PC-3 (cell line): ENCODE measurements around the gene ITPKC. TPM values are rescaled to one million over a fixed set of nuclear protein-coding genes. Genes with fewer than 3 reads are reported as not detected.

ENCODE experiments used
- ATAC-seq: fragments of 200-7000 bp; cut with Tn5 transposase; 2 replicates; pipeline ENCODE4 v1.9.1; 2020; ENCODE audit warnings: mild to moderate bottlenecking, moderate library complexity
- BruUV-seq: library from RNA; stranded (reverse); fragments of 400-500 nt; replicated peaks from 2 replicates; lab custom pipeline; 2021; lab: Mats Ljungman, UMichigan
- CTCF ChIA-PET: fragments of 300-600 bp; sonication (Branson Sonifier 250); formaldehyde crosslinking; loops from one replicate; lab custom pipeline; 2022; ENCODE audit warnings: antibody characterized with exemption; lab: Charles Lee
- POLR2A ChIA-PET: fragments of 300-600 bp; sonication (Branson Sonifier 250); formaldehyde crosslinking; loops from one replicate; lab custom pipeline; 2022; ENCODE audit warnings: antibody characterized with exemption; ENCODE audit not compliant: unreplicated experiment; lab: Charles Lee
- DNase-seq: peaks from one replicate; pipeline ENCODE4 v3.0.0-alpha.2; 2015
- H2AFZ ChIP-seq: fragments of 300-600 bp; sonication (generic); 2 replicates; pipeline ENCODE4 v1.6.0; 2016; ENCODE audit warnings: antibody characterized with exemption, low read length
- H3F3A ChIP-seq: fragments of 300-600 bp; sonication (generic); one replicate; pipeline ENCODE4 v1.6.0; 2017; ENCODE audit warnings: antibody characterized with exemption, low read length, control low read depth, mild to moderate bottlenecking; ENCODE audit not compliant: unreplicated experiment
- H3K27ac ChIP-seq: fragments of 300-600 bp; sonication (generic); 2 replicates; pipeline ENCODE4 v1.5.1; 2016; ENCODE audit warnings: mild to moderate bottlenecking, low read length
- H3K27me3 ChIP-seq: fragments of 300-600 bp; sonication (generic); 2 replicates; pipeline ENCODE4 v1.6.1; 2016; ENCODE audit warnings: low read length, mixed read lengths
- H3K36me3 ChIP-seq: fragments of 300-600 bp; sonication (generic); 2 replicates; pipeline ENCODE4 v1.6.1; 2016; ENCODE audit warnings: low read depth, mixed run types, low read length, mixed read lengths
- H3K4me1 ChIP-seq: fragments of 300-600 bp; sonication (generic); 2 replicates; pipeline ENCODE4 v1.5.1; 2016; ENCODE audit warnings: low read length; ENCODE audit not compliant: insufficient read depth
- H3K4me2 ChIP-seq: fragments of 300-600 bp; sonication (generic); 2 replicates; pipeline ENCODE4 v1.6.0; 2016; ENCODE audit warnings: low read length
- H3K4me3 ChIP-seq: fragments of 300-600 bp; sonication (generic); 2 replicates; pipeline ENCODE4 v1.5.1; 2016; ENCODE audit warnings: mild to moderate bottlenecking, low read length, mixed read lengths
- H3K79me2 ChIP-seq: fragments of 300-600 bp; sonication (generic); 2 replicates; pipeline ENCODE4 v1.6.1; 2017; ENCODE audit warnings: low read length, mixed read lengths
- H3K9ac ChIP-seq: fragments of 300-600 bp; sonication (generic); 2 replicates; pipeline ENCODE4 v1.6.0; 2016; ENCODE audit warnings: mild to moderate bottlenecking, low read length
- H3K9me2 ChIP-seq: fragments of 300-600 bp; sonication (generic); replicated peaks from 2 replicates; pipeline ENCODE4 v1.6.1; 2016; ENCODE audit warnings: mixed run types, low read length, mixed read lengths
- H3K9me3 ChIP-seq: fragments of 300-600 bp; sonication (generic); 2 replicates; pipeline ENCODE4 v1.6.1; 2016; ENCODE audit warnings: low read length, mixed read lengths
- H4K20me1 ChIP-seq: fragments of 300-600 bp; sonication (generic); 2 replicates; pipeline ENCODE4 v1.6.1; 2016; ENCODE audit warnings: low read length, mixed read lengths
- CTCF ChIP-seq: fragments of 300-600 bp; sonication (generic); conservative IDR thresholded peaks from 2 replicates; pipeline ENCODE4 v1.5.1; 2017; ENCODE audit warnings: antibody characterized with exemption, low read depth, mild to moderate bottlenecking, low read length
- EZH2 ChIP-seq: fragments of 300-600 bp; sonication (generic); IDR thresholded peaks from one replicate; pipeline ENCODE4 v1.6.1; 2017; ENCODE audit warnings: antibody characterized with exemption, mild to moderate bottlenecking, low read length; ENCODE audit not compliant: unreplicated experiment
- EZH2phosphoT487 ChIP-seq: fragments of 300-600 bp; sonication (generic); IDR thresholded peaks from 2 replicates; pipeline ENCODE4 v1.6.1; 2018; ENCODE audit warnings: mild to moderate bottlenecking, antibody characterized with exemption, low read length, borderline replicate concordance
- intact Hi-C: fragments of 100-400 bp; cut with micrococcal nuclease; formaldehyde crosslinking; loops from 2 replicates; pipeline ENCODE4 v1.9.0; 2023
- total RNA-seq: library from RNA; depleted of rRNA; stranded (reverse); fragments of >200 nt; gene quantifications from 2 replicates; pipeline ENCODE4 v1.2.3, GENCODE V29; 2014

The ITPKC gene
- total RNA-seq, 1 experiment from 2014 or later = 28.4 TPM

GRCh38 chr19:40702337-40703012 lies 14.4 kb upstream of the ITPKC start:
- H3K9me3 ChIP-seq = no peaks in the 10 kb centered on the region
- no peak overlapping the region for H3K27ac ChIP-seq
- H3K9ac ChIP-seq = no peak overlapping the region
- CTCF ChIA-PET = interaction anchor here (0.5 kb wide), 1 partner anchor 39 kb away, joined by 3 read pairs; no protein-coding TSS in a partner anchor
- no peak overlapping the region for H3K4me3 ChIP-seq
- H3K9me2 ChIP-seq = no peaks in the 10 kb centered on the region
- no peaks in the 10 kb centered on the region for H3K36me3 ChIP-seq
- intact Hi-C loops = no loop called here
- no peaks in the 10 kb centered on the region for H3K4me1 ChIP-seq
- no peaks in the 10 kb centered on the region for H3K79me2 ChIP-seq
- H3K27me3 ChIP-seq = no peaks in the 10 kb centered on the region
- BruUV-seq = no TSS peak
- no peaks in the 10 kb centered on the region for H4K20me1 ChIP-seq
- no peaks in the 10 kb centered on the region for H3F3A ChIP-seq
- no peak overlapping the region for H3K4me2 ChIP-seq
- POLR2A ChIA-PET = no interaction called here
- peak; percentile 30; the same call in 1 of the 2 replicates for TF ChIP-seq CTCF
- no peak for TF ChIP-seq EZH2phosphoT487
- no peak overlapping the region for H2AFZ ChIP-seq
- DNase-seq = peak; percentile 29
- no peak; the same call in 1 of the 2 replicates for ATAC-seq

GRCh38 chr19:40703029-40703755 lies 13.7 kb upstream of the ITPKC start:
- Histone ChIP-seq H3K4me1 (no peaks in the 10 kb centered on the region), H3K36me3 (no peaks in the 10 kb centered on the region), H3K27ac (no peak overlapping the region), H3F3A (no peaks in the 10 kb centered on the region), H3K9me2 (no peaks in the 10 kb centered on the region), H3K4me2 (no peak overlapping the region), H3K79me2 (no peaks in the 10 kb centered on the region), H3K9ac (no peak overlapping the region), H3K27me3 (no peaks in the 10 kb centered on the region), H3K4me3 (no peak overlapping the region), H4K20me1 (no peaks in the 10 kb centered on the region), H3K9me3 (no peaks in the 10 kb centered on the region), H2AFZ (no peak overlapping the region)
- DNase-seq (no peak), ATAC-seq (no peak)
- CTCF ChIA-PET = no interaction called here
- intact Hi-C loops = no loop called here
- TF ChIP-seq CTCF (no peak), EZH2phosphoT487 (no peak), EZH2 (no peak)
- POLR2A ChIA-PET = no interaction called here
- no TSS peak for BruUV-seq
